Measurements from ENCODE around the gene ATAD5.
"Not testable (repeated sequence)": the region's sequence is repeated elsewhere in the genome, so short reads cannot be mapped to it uniquely, and the experiment has no call there.

ATAD5 gene

DNA sequence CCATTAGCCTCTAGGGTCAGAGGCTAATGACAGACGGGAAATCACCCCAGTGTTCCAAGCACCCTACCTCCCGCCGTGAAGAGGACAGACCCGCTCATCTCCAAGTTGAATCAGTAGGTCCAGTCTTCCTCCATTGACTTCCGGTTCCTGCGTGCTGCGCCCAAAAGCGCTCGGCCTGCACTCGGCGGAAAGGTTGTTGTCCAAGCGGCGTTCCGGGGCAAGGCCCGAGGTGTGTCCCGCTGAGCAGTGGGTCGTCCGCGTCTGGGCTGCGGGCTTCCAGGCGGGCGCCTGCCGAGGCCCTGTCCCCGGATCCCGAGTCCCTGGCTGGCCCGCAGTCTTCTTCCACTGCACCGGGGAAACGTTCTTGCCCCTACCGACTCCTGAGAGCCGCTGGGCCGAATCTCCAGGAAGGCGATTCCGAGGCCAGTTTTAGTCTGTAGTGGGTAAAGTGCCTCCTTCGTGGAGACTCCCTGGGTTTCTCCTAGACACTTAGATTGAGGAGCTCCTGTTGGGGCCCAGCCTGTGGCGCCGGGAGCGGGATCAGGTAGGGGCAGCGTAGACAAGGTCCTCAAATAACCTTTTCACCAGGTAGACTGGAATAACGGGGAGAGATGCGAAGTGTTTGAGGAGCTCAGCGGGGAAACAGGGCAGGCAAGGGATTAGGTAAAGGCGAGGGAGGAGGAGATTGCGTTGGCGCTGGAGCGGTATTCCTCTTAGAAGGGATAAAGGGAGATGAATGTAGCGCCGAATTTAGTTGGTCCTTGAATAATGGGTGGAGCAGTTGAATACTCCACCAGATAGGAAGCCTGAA is 74.5 kb downstream of the ATAD5 start, which contains the start of gene TEFM:
Gene TEFM (minus strand): TSS at position 138 of the 811 bp plus-strand sequence. CDS start 40 bp downstream, at position 98.
- ChIA-PET CTCF (interaction anchor here (0.5 kb wide), 1 partner anchor 9 kb away, joined by 3 read pairs; no protein-coding TSS in a partner anchor), POLR2A (interaction anchor here (0.5 to 2.8 kb wide), 15 partner anchors 8 to 478 kb away, joined by 3 to 21 read pairs (median 4); partner anchors contain the start of genes ADAP2, NF1 and RNF135)
- peak; percentile 81 for DNase-seq (ENCODE audit: extremely low spot score)
- TF ChIP-seq ELF4 (IDR thresholded peaks at IDR 0.05) (peak; percentile 61), TARDBP (IDR thresholded peaks at IDR 0.05) (no peak), BHLHE40 (IDR thresholded peaks at IDR 0.05; ENCODE audit: borderline replicate concordance) (no peak), FOXK2 (IDR thresholded peaks at IDR 0.05) (no peak), NFRKB (IDR thresholded peaks at IDR 0.05) (no peak; the same call in 1 of the 2 replicates), ZNF384 (IDR thresholded peaks at IDR 0.05) (no peak), LEF1 (IDR thresholded peaks at IDR 0.05; ENCODE audit: borderline replicate concordance) (no peak), CTBP1 (IDR thresholded peaks at IDR 0.05; ENCODE audit: borderline replicate concordance) (peak; percentile 94), ARNT (IDR thresholded peaks at IDR 0.05) (peak; percentile 41; the same call in 1 of the 2 replicates), L3MBTL2 (conservative IDR thresholded peaks at IDR 0.05) (no peak; the same call in 1 of the 2 replicates), FOXA1 (IDR thresholded peaks at IDR 0.05) (no peak), HDGF (IDR thresholded peaks at IDR 0.05; ENCODE audit: borderline replicate concordance) (no peak), SP1 (IDR thresholded peaks at IDR 0.05) (no peak), FOXM1 (IDR thresholded peaks at IDR 0.05; ENCODE audit: borderline replicate concordance) (0 out of 2 replicates have a peak, but pooled peaks have one; percentile 19), SUZ12 (IDR thresholded peaks at IDR 0.05) (no peak)
- TF ChIP-seq, protein P1, sequence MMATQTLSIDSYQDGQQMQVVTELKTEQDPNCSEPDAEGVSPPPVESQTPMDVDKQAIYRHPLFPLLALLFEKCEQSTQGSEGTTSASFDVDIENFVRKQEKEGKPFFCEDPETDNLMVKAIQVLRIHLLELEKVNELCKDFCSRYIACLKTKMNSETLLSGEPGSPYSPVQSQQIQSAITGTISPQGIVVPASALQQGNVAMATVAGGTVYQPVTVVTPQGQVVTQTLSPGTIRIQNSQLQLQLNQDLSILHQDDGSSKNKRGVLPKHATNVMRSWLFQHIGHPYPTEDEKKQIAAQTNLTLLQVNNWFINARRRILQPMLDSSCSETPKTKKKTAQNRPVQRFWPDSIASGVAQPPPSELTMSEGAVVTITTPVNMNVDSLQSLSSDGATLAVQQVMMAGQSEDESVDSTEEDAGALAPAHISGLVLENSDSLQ (IDR thresholded peaks at IDR 0.05), result peak; percentile 51

DNA sequence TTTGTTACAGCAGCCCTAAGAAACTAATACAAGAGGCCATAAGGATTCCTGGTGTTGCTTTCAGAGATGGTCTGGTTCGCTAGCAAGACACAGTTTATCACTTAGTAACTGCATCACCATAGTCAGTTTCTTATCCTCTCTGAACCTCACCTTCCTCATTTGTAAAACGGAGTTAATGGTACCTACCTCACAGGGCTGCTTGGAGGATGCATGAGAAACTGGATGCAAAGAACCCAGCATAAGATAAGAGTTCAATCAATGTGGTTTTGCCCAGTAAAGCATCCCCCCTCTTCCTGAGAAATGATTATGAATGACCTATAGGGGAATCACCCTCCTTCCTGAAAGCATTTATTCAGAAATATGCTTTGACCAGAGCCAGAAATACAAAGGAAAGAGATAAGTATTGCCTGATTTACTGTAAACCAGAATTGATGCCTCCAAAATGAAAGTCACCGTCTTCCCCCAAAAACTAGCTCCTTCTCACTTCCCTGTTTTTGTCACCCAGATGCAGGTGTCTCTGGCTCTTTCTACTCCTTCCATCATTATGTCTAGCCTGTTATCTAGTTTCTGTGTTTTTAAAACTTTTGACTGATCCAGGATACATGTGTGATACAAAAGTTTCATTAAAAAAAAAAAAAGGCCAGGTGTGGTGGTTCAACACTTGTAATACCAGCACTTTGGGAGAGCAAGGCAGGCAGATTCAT is 77.1 kb downstream of the ATAD5 start:
- no peak for TF ChIP-seq ARNT (IDR thresholded peaks at IDR 0.05)
- TF ChIP-seq HDGF (IDR thresholded peaks at IDR 0.05; ENCODE audit: borderline replicate concordance), result no peak
- no peak for TF ChIP-seq LEF1 (IDR thresholded peaks at IDR 0.05; ENCODE audit: borderline replicate concordance)
- TF ChIP-seq ZNF384 (IDR thresholded peaks at IDR 0.05), result no peak
- no peak for TF ChIP-seq NFRKB (IDR thresholded peaks at IDR 0.05)
- TF ChIP-seq BHLHE40 (IDR thresholded peaks at IDR 0.05; ENCODE audit: borderline replicate concordance), result no peak
- TF ChIP-seq FOXM1 (IDR thresholded peaks at IDR 0.05; ENCODE audit: borderline replicate concordance), result no peak
- TF ChIP-seq, protein P1 (IDR thresholded peaks at IDR 0.05), result no peak
- no peak for TF ChIP-seq SP1 (IDR thresholded peaks at IDR 0.05)
- TF ChIP-seq L3MBTL2 (conservative IDR thresholded peaks at IDR 0.05), result no peak
- no peak for TF ChIP-seq SUZ12 (IDR thresholded peaks at IDR 0.05)
- no peak for TF ChIP-seq FOXA1 (IDR thresholded peaks at IDR 0.05)
- TF ChIP-seq TARDBP (IDR thresholded peaks at IDR 0.05), result no peak
- TF ChIP-seq CTBP1 (IDR thresholded peaks at IDR 0.05; ENCODE audit: borderline replicate concordance), result no peak
- no peak for TF ChIP-seq ELF4 (IDR thresholded peaks at IDR 0.05)
- no peak for TF ChIP-seq FOXK2 (IDR thresholded peaks at IDR 0.05)
- no peak for DNase-seq (ENCODE audit: extremely low spot score)
- ChIA-PET POLR2A (no interaction called here), CTCF (no interaction called here)

DNA sequence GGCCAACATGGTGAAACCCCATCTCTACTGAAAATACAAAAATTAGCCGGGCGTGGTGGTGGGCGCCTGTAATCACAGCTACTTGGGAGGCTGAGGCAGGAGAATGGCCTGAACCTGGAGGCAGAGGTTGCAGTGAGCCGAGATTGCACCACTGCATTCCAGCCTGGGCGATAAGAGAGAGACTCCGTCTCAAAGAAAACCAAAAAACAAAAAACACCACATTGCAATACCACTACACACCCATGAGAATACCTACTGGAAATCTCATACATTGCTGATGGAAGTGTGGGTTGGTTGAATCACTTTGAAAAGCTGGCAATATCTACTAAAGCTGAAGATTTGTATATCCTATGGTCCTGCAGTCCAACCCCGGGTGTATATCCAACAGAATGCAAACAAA is 78.4 kb downstream of the ATAD5 start:
- ChIA-PET POLR2A (interaction anchor here (1.0 kb wide), 1 partner anchor 624 kb away, joined by 3 read pairs; no protein-coding TSS in a partner anchor), CTCF (interaction anchor here (1.1 kb wide), 1 partner anchor 85 kb away, joined by 3 read pairs; no protein-coding TSS in a partner anchor)

DNA sequence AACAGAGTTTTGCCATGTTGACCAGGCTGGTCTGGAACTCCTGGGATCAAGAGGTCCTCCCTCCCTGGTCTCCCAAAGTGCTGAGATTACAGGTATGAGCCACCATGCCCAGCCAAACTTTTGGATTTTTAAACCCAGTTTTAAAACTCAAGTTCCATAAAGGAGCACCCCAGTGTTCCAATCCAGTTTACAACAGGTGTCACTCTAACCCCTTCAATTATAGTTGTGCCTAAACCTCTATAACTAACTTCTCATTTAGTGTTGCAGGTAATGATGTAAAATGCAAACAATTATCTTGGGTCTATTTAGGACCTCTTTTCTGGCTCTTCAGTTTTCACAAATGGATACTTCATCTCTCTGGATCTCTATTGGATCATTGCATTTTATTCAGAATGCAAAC is 82.2 kb downstream of the ATAD5 start:
- ChIA-PET CTCF (no interaction called here), POLR2A (interaction anchor here (2.4 kb wide), 1 partner anchor 7 kb away, joined by 21 read pairs; the partner anchor contains the start of gene TEFM)
- DNase-seq (ENCODE audit: extremely low spot score), result no peak
- TF ChIP-seq, protein P1 (IDR thresholded peaks at IDR 0.05), result no peak

More for the DNA sequence above, 78.4 kb downstream of the ATAD5 start:
- DNase-seq (ENCODE audit: extremely low spot score), result not testable (repeated sequence)

DNA sequence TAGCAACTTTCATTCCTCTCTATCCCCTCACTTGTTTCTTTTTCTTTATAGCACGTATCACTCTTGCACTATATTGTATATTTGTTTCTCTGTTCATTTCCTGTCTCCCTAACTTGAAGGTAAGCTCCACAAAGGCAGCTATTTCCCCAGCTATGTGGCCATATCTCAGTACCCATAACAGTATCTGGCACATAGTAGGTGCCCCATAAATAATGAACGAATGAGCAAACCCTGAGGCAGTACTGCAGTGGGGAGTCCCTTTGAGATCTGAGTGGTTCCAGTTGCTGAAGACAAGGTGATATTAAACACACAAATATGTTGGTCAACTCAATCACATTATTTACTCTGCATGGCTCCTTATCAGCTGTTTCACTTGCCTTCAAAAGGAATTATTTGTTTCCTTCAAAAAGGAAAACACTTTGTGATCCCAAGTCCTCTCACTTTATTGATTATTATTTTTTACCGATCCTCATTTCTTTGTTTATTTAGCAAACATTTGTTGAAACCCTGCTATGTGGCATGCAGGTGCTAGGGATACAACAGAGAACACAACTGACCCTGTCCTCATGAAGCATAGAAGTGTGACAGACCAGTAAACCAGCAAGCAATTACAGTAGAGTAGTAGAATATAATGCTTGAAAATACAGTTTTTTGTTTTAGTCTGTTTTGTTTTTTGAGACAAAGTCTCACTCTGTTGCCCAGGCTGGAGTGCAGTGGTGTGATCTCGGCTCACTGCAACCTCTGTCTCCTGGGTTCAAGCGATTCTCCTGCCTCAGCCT is 84.3 kb downstream of the ATAD5 start:
- POLR2A ChIA-PET, result interaction anchor here (1.4 to 2.4 kb wide), 2 partner anchors 9 to 17 kb away, joined by 5 to 21 read pairs; partner anchors contain the start of gene TEFM
- no peak for TF ChIP-seq FOXM1 (IDR thresholded peaks at IDR 0.05; ENCODE audit: borderline replicate concordance)
- TF ChIP-seq BHLHE40 (IDR thresholded peaks at IDR 0.05; ENCODE audit: borderline replicate concordance), result no peak
- TF ChIP-seq, protein P1 (IDR thresholded peaks at IDR 0.05), result no peak
- TF ChIP-seq ELF4 (IDR thresholded peaks at IDR 0.05), result no peak
- DNase-seq (ENCODE audit: extremely low spot score), result no peak
- CTCF ChIA-PET, result interaction anchor here (0.7 kb wide), 1 partner anchor 10 kb away, joined by 3 read pairs; the partner anchor contains the start of gene TEFM
